Kidney (tissue), 14 donors: Measurements from ENCODE around the gene TTC16. TPM values are rescaled to one million over a fixed set of nuclear protein-coding genes. Genes with fewer than 3 reads are reported as not detected.

Experiments used
- DNase-seq, 5 donors: peaks; one replicate each; pipeline ENCODE4 v3.0.0-alpha.2; 2013 to 2020
- FAIRE-seq: peaks from 2 replicates; lab custom pipeline; 2012; peaks lifted over from hg19 to GRCh38; lab: Jason Lieb, UNC
- H3K27ac ChIP-seq, 2 donors: one replicate each; pipeline ENCODE4 v1.7.0; 2013; ENCODE audit warnings: low read depth in 2 of 2, low read length in 2 of 2, inconsistent platforms in 1 of 2
- H3K27me3 ChIP-seq: one replicate; pipeline ENCODE4 v1.7.1; 2013; ENCODE audit warnings: low read length, inconsistent platforms; ENCODE audit not compliant: control insufficient read depth, insufficient read depth
- H3K36me3 ChIP-seq, 3 donors: one replicate each; pipeline versions ENCODE4 v1.7.0 to v1.7.1; 2013; ENCODE audit warnings: low read length in 3 of 3, control low read depth in 1 of 3, inconsistent platforms in 1 of 3; ENCODE audit not compliant: insufficient read depth in 3 of 3, control insufficient read depth in 2 of 3
- H3K4me1 ChIP-seq, 3 donors: one replicate each; pipeline versions ENCODE4 v1.7.0 to v1.7.1; 2013; ENCODE audit warnings: low read length in 3 of 3, inconsistent platforms in 1 of 3, low read depth in 1 of 3; ENCODE audit not compliant: control insufficient read depth in 2 of 3, insufficient read depth in 2 of 3
- H3K4me3 ChIP-seq, 3 donors: one replicate each; pipeline versions ENCODE4 v1.7.0 to v1.8.1; 2013; ENCODE audit warnings: low read length in 3 of 3, control low read depth in 1 of 3, inconsistent platforms in 1 of 3
- H3K9ac ChIP-seq, 3 donors: one replicate each; pipeline versions ENCODE4 v1.7.0 to v1.7.1; 2013; ENCODE audit warnings: low read length in 3 of 3, control low read depth in 1 of 3, inconsistent platforms in 1 of 3
- H3K9me3 ChIP-seq, 3 donors: one replicate each; pipeline versions ENCODE4 v1.7.0 to v1.7.1; 2013; ENCODE audit warnings: low read length in 3 of 3, control low read depth in 1 of 3, inconsistent platforms in 1 of 3; ENCODE audit not compliant: control insufficient read depth in 2 of 3, insufficient read depth in 1 of 3
- intact Hi-C: fragments of 100-400 bp; cut with DNase I; formaldehyde crosslinking; loops from one replicate; pipeline ENCODE4 v1.11.1; 2022
- polyA plus RNA-seq: library from polyadenylated mRNA; stranded (reverse); fragments of 350-450 nt; fragmentation: Illumina TruSeq; extraction: RNeasy Lipid Tissue Mini Kit (QIAGEN cat#74804); gene quantifications from one replicate; pipeline ENCODE4 v1.2.3, GENCODE V29; 2014; ENCODE audit warnings: low read depth, low replicate concordance; ENCODE audit not compliant: insufficient read depth
- total RNA-seq: library from RNA; stranded (reverse); fragmentation: NEBNext Ultra II Directional; extraction: Animal tissue kit (Norgen Biotek cat#: 25700); gene quantifications from one replicate; pipeline ENCODE4 v1.2.1, GENCODE V29; 2021
- TF ChIP-seq, protein P1 (sequence below): IDR thresholded peaks from 3 replicates; pipeline ENCODE4 v1.5.1; 2012; ENCODE audit warnings: mild to moderate bottlenecking, moderate library complexity, borderline replicate concordance; ENCODE audit not compliant: insufficient read depth; ENCODE audit errors: extremely low read depth
- donor health status: control.
- donor health status: control.
- donor health status: control.
- donor health status: control.
- donor health status: control.
- donor health status: DM: yes; HTN: yes; CAD: no.
- donor health status: Normal renal cell carcinoma (clear cell type).

TTC16 gene
- total and polyA plus RNA-seq, 2 donors from 2014 or later: 0.32 to 0.72 TPM

DNA sequence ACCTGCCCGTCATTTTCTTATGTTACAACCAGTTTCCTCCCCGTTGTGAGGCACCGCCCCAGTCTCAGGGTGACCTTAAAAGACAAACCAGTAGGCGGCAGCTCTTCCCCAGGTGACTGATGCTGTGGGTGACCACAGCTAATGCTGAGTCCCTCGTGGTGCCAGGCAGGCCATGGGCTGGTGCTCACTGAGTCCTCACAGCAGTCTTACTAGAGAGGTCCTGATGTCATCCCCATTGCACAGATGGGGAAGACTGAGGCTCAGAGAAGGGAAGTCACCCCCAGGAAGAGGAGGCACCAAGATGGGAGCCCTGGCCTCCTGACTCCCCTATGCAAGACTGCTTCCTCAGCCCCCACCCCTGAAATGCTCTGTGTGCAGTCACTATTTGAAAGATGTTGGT is 8.1 kb upstream of the TTC16 start:
- H3K36me3 ChIP-seq: no peaks in the 10 kb centered on the region
- intact Hi-C loops: no loop called here
- no peaks in the 10 kb centered on the region for H3K27me3 ChIP-seq
- H3K4me3 ChIP-seq: no peak overlapping the region
- no peaks in the 10 kb centered on the region for H3K4me1 ChIP-seq
- no peak for FAIRE-seq
- H3K9me3 ChIP-seq: no peaks in the 10 kb centered on the region
- no peak for DNase-seq
- no peak overlapping the region for H3K9ac ChIP-seq
- TF ChIP-seq, protein P1, sequence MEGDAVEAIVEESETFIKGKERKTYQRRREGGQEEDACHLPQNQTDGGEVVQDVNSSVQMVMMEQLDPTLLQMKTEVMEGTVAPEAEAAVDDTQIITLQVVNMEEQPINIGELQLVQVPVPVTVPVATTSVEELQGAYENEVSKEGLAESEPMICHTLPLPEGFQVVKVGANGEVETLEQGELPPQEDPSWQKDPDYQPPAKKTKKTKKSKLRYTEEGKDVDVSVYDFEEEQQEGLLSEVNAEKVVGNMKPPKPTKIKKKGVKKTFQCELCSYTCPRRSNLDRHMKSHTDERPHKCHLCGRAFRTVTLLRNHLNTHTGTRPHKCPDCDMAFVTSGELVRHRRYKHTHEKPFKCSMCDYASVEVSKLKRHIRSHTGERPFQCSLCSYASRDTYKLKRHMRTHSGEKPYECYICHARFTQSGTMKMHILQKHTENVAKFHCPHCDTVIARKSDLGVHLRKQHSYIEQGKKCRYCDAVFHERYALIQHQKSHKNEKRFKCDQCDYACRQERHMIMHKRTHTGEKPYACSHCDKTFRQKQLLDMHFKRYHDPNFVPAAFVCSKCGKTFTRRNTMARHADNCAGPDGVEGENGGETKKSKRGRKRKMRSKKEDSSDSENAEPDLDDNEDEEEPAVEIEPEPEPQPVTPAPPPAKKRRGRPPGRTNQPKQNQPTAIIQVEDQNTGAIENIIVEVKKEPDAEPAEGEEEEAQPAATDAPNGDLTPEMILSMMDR: peak; percentile 4
- H3K27ac ChIP-seq: no peak overlapping the region

DNA sequence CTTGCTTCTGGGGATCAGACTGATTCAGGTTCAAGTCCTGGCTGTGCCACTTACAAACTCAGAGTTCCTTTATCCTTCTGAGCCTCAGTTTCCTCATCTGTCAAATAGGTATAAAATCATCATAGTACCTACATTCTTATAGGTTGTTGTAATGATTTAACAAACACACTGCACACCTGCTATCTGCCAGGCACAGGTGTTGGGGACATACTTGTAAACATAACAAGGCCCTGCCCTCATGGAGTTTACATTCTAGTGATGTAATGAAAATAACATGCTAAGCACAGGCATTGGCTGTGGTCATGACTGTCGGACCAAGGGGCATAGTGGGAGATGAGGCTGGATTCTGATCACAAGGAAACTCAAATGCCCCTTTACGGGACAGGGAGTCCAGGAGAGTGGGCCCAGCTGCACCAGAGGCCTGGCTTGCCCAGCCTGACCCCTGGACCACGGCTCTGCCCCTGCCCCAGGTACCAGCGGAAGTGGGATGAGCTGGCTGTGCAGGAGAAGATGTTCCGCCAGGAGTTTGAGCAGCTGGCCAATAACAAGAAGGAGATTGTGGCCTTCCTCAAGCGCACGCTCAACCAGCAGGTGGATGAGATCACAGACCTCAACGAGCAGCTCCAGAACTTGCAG is 6.8 kb upstream of the TTC16 start:
- TF ChIP-seq, protein P1: no peak
- intact Hi-C loops: no loop called here
- Histone ChIP-seq H3K4me3 (no peak overlapping the region), H3K9ac (no peak overlapping the region), H3K27me3 (no peaks in the 10 kb centered on the region), H3K9me3 (no peaks in the 10 kb centered on the region), H3K4me1 (peaks cover 0 to under 1% (median 0%) of the 10 kb centered on the region in 3 donors), H3K27ac (no peak overlapping the region), H3K36me3 (no peaks in the 10 kb centered on the region)
- DNase-seq (no peak), FAIRE-seq (no peak)

GRCh38 chr9:127710204-127710783 is 5.6 kb upstream of the TTC16 start:
- Histone ChIP-seq H3K4me1 (peaks cover 0 to 6% (median 0%) of the 10 kb centered on the region in 3 donors), H3K9ac (no peak overlapping the region), H3K27me3 (no peaks in the 10 kb centered on the region), H3K9me3 (no peaks in the 10 kb centered on the region), H3K27ac (no peak overlapping the region), H3K4me3 (no peak overlapping the region), H3K36me3 (no peaks in the 10 kb centered on the region)
- FAIRE-seq (no peak), DNase-seq (peak in 3 of 5 donors; percentile 25 to 48 (median 43))
- TF ChIP-seq, protein P1: no peak
- intact Hi-C loops: no loop called here
